Duodenal mucosa (tissue), 2 donors: Measurements from ENCODE around the gene SMIM1.
"Not testable (repeated sequence)": the region's sequence is repeated elsewhere in the genome, so short reads cannot be mapped to it uniquely, and the experiment has no call there.

Experiments
- H3K27ac ChIP-seq: one replicate; pipeline ENCODE4 v1.7.0; 2013; ENCODE audit warnings: low read depth, low read length
- H3K27me3 ChIP-seq, 2 donors: one replicate each; pipeline ENCODE4 v1.7.0; 2013; ENCODE audit warnings: low read length in 2 of 2, control low read depth in 1 of 2; ENCODE audit not compliant: insufficient read depth in 2 of 2, control insufficient read depth in 1 of 2
- H3K36me3 ChIP-seq, 2 donors: one replicate each; pipeline ENCODE4 v1.7.0; 2013; ENCODE audit warnings: low read length in 2 of 2, control low read depth in 1 of 2; ENCODE audit not compliant: insufficient read depth in 2 of 2, control insufficient read depth in 1 of 2
- H3K4me1 ChIP-seq, 2 donors: one replicate each; pipeline ENCODE4 v1.7.0; 2013; ENCODE audit warnings: low read length in 2 of 2, control low read depth in 1 of 2; ENCODE audit not compliant: insufficient read depth in 2 of 2, control insufficient read depth in 1 of 2
- H3K4me3 ChIP-seq, 2 donors: one replicate each; pipeline ENCODE4 v1.7.0; 2013; ENCODE audit warnings: low read length in 2 of 2, low read depth in 1 of 2
- H3K9ac ChIP-seq, 2 donors: one replicate each; pipeline ENCODE4 v1.7.0; 2013; ENCODE audit warnings: low read length in 2 of 2, low read depth in 1 of 2
- H3K9me3 ChIP-seq, 2 donors: one replicate each; pipeline ENCODE4 v1.7.0; 2013; ENCODE audit warnings: low read length in 2 of 2, control low read depth in 1 of 2; ENCODE audit not compliant: control insufficient read depth in 1 of 2

Gene SMIM1

DNA sequence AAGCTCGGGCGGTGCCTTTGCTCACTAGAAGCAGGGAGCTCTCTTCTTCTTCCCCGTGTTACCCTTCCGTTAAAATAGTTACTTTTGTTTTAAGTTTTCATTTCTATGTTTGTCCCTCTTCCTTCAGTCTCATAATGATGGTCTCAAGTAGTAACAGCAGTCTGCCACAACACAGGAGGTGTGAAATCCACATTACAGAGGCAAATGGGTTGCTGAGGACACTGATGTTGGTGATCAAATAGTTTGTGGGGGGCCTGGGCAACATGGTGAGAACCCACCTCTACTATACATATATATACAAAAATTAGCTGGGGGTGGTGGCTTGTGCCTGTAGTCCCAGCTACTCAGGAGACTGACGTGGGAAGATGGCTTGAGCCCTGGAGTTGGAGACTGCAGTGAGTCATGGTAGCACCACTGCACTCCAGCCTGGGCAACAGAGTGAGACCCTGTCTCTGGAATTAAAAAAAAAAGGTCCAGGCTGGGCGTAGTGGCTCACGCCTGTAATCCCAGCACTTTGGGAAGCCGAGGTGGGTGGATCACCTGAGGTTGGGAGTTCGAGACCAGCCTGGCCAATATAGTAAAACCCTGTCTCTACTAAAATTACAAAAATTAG, 37.7 kb downstream of the SMIM1 start:
- not testable (repeated sequence) for H3K27me3 ChIP-seq, H3K4me1 ChIP-seq, H3K4me3 ChIP-seq, H3K9ac ChIP-seq, H3K9me3 ChIP-seq, H3K27ac ChIP-seq
- peaks cover 0 to 13% of the 10 kb centered on the region in 2 donors for H3K36me3 ChIP-seq

- Histone ChIP-seq H3K36me3 (peaks cover 5 to 24% of the 10 kb centered on the region in 2 donors), H3K4me3 (no peak overlapping the region), H3K27me3 (no peaks in the 10 kb centered on the region), H3K9me3 (peaks cover 0 to 2% of the 10 kb centered on the region in 2 donors), H3K9ac (no peak overlapping the region), H3K4me1 (no peaks in the 10 kb centered on the region), H3K27ac (no peak overlapping the region)
Observed at GRCh38 chr1:3811595-3811911, 39.0 kb downstream of the SMIM1 start.

DNA sequence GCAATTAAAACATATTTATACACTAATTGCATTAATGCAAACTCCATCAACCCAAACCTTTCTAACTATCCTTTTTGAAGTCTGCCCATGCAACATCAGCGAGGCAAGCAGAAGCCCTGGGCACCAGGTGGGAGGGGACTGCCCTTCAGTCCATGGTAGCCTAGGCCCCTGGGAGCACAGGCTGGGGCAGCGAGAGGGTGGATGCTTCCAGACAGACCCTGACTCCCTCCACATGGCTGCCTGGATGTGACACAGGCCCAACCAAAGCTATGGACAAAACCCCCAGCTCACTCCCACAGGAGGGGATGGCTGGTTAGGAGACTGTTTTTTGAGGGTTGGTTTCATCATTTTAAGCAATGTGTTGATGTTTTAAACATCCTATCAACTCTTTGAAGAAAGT, 41.5 kb downstream of the SMIM1 start:
- Histone ChIP-seq H3K36me3 (peaks cover 5 to 33% of the 10 kb centered on the region in 2 donors), H3K9ac (no peak overlapping the region), H3K27ac (no peak overlapping the region), H3K4me1 (no peaks in the 10 kb centered on the region), H3K27me3 (no peaks in the 10 kb centered on the region), H3K9me3 (no peaks in the 10 kb centered on the region), H3K4me3 (no peak overlapping the region)

GRCh38 chr1:3814771-3815561, 42.4 kb downstream of the SMIM1 start:
- no peaks in the 10 kb centered on the region for H3K27me3 ChIP-seq
- no peak overlapping the region for H3K9ac ChIP-seq
- H3K9me3 ChIP-seq = no peaks in the 10 kb centered on the region
- H3K4me1 ChIP-seq = no peaks in the 10 kb centered on the region
- no peak overlapping the region for H3K27ac ChIP-seq
- no peak overlapping the region for H3K4me3 ChIP-seq
- peaks cover 6 to 42% of the 10 kb centered on the region in 2 donors for H3K36me3 ChIP-seq

DNA sequence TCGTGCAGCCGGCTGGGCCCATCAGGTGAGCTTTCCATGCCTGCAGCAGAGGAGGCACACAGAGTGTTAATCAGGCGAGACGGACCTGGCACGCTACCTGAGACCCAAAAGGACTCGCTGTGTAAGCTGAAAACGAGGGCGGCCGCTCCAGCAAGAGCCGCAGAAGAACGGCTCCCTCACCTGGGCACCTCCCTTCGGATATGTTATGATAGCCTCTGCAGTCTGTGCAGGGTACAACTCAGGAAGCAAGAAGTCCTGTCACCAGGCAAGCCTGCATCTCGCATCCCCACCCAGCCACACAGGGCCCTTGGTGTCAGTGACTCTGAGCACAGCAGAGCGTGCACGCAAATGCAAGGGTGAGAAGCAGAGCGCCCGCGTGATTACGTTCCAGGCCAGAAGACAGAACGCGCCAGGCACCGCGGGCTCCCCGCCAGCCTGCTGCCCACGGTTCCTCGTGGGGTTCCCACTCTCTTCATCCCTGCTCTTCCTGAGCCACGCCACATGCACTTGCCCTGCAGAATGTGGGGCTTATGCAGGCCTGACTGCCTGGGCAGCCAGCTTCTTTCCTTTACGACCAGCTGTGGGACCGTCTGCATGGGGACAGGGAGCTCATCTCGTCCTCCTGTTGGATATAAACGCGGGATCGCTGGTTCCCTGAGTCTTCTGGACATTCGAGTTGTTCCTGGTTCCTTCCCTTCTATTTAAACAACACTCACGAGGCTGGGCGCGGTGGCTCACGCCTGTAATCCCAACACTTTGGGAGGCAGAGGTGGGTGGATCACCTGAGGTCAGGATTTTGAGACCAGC, 44.0 kb downstream of the SMIM1 start:
- H3K4me1 ChIP-seq = no peaks in the 10 kb centered on the region
- no peaks in the 10 kb centered on the region for H3K9me3 ChIP-seq
- H3K36me3 ChIP-seq = peaks cover 15 to 57% of the 10 kb centered on the region in 2 donors
- H3K27ac ChIP-seq = no peak overlapping the region
- no peaks in the 10 kb centered on the region for H3K27me3 ChIP-seq
- no peak overlapping the region for H3K4me3 ChIP-seq
- no peak overlapping the region for H3K9ac ChIP-seq

DNA sequence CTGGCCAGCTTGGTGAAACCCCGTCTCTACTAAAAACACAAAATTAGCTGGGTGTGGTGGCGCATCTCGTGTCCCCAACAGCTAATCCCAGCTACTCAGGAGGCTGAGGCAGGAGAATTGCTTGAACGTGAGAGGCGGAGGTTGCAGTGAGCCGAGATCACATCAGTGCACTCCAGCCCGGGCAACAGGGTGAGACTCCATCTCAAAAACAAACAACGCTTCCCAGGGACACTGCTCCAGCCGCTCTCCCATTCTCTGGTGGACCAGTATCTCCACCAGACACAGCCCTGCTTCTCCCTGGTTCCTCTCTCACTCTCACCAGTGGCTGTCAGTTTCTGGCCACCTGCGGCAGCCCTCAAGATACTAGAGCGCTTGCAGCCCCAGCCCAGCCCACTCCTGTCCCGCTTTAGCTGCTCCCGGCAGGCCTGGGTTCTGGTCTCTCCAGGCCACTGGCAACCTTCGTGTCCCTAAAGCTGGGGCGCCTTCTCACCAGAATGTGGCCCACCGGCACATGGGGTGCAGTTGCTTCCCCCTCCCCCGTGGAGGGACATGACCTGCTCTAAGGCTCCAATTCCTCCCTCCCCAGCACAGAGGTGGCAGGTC, 44.7 kb downstream of the SMIM1 start:
- H3K4me3 ChIP-seq = no peak overlapping the region
- H3K9me3 ChIP-seq = no peaks in the 10 kb centered on the region
- no peak overlapping the region for H3K9ac ChIP-seq
- no peaks in the 10 kb centered on the region for H3K27me3 ChIP-seq
- peaks cover 17 to 64% of the 10 kb centered on the region in 2 donors for H3K36me3 ChIP-seq
- no peak overlapping the region for H3K27ac ChIP-seq
- H3K4me1 ChIP-seq = no peaks in the 10 kb centered on the region

- Histone ChIP-seq H3K9me3 (no peaks in the 10 kb centered on the region), H3K9ac (no peak overlapping the region), H3K27me3 (no peaks in the 10 kb centered on the region), H3K27ac (no peak overlapping the region), H3K4me3 (no peak overlapping the region), H3K36me3 (peaks cover 25 to 71% of the 10 kb centered on the region in 2 donors), H3K4me1 (no peaks in the 10 kb centered on the region)
Observed at GRCh38 chr1:3817821-3818597, 45.5 kb downstream of the SMIM1 start.

DNA sequence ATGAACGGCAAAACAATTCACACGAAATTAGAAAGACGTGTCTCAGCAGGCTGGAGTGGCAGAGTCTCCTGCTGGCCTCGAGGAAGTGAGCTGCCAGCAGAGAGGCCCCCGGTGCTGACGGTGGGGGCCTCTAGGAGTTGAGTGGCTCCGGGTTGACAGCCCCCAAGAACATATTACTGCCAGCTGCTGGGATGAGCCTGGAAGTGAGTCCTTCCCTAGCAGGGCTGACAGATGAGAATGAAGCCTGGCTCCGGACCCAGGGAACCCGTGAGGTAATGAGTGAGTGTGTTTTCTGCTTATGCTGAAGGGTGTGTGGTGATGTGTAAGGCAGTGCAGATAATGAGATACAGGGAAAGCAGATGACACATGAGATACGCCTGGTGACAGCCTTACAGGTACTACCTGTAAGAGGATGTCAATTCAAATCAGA, 47.2 kb downstream of the SMIM1 start:
- Histone ChIP-seq H3K27me3 (no peaks in the 10 kb centered on the region), H3K36me3 (peaks cover 30 to 77% of the 10 kb centered on the region in 2 donors)

GRCh38 chr1:3820316-3820715, 47.8 kb downstream of the SMIM1 start:
- Histone ChIP-seq H3K4me1 (no peaks in the 10 kb centered on the region), H3K4me3 (no peak overlapping the region), H3K9me3 (no peaks in the 10 kb centered on the region), H3K9ac (no peak overlapping the region), H3K36me3 (peaks cover 34 to 75% of the 10 kb centered on the region in 2 donors), H3K27ac (no peak overlapping the region), H3K27me3 (no peaks in the 10 kb centered on the region)

More for the DNA sequence above, 47.2 kb downstream of the SMIM1 start:
- Histone ChIP-seq H3K4me3 (no peak overlapping the region), H3K9ac (no peak overlapping the region), H3K4me1 (no peaks in the 10 kb centered on the region), H3K27ac (no peak overlapping the region), H3K9me3 (no peaks in the 10 kb centered on the region)
